ENCODE data around the gene ILDR1. TPM values are rescaled to one million over a fixed set of nuclear protein-coding genes. Genes with fewer than 3 reads are reported as not detected.

Gene ILDR1
- total and polyA plus RNA-seq, 4 donors = 0.28 TPM; not detected in 3

DNA sequence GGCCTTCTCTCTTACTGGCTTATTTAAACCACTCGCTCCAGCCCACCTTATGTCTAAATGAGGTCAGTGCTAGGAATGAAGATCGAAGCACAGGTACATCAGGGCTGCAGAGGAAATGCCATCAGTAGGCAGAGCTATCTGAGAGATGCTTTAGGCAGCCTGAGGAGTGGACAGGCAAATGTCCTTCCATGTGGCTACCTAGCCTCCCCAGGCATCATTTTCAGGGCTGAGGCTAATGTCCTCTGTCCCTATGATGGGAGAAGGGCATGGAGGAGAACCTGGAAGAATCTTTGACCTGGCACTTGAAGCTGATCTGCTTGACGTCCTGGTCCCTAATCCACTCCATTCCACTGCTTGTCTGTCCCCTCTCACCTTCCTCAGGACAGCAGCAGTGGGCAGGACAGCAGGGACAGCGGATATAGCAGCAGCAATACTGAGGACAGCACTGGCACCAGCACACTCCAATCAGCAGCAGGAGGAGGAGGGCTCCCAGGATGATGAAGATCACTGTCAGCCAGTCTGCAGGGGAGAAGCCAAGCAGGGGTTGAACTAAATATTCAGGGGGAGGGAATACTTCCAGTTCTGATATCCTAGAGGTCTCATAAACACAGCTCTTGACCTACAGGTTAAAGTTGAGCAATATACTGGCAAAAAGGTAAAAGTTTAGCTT lies 21.0 kb downstream of the ILDR1 start:
- no peaks in the 10 kb centered on the region for H3K4me1 ChIP-seq (ENCODE audit: control insufficient read depth in 1 of 2, insufficient read depth in 2 of 2, low read length in 2 of 2)
- 79 to 86% methylated on average over 4 of the region's 4 CpGs for WGBS, 2 donors
- no peaks in the 10 kb centered on the region for H3K9me3 ChIP-seq (ENCODE audit: control insufficient read depth, low read length)
- no peak overlapping the region for H3K27ac ChIP-seq (ENCODE audit: low read depth in 1 of 2, low read length in 2 of 2)
- no peak for DNase-seq
- H3K36me3 ChIP-seq (ENCODE audit: control insufficient read depth in 1 of 2, insufficient read depth in 2 of 2, low read length in 1 of 2) = no peaks in the 10 kb centered on the region
- H3K27me3 ChIP-seq (ENCODE audit: control insufficient read depth in 1 of 2, insufficient read depth in 2 of 2, low read length in 1 of 2) = no peaks in the 10 kb centered on the region
- H3K4me3 ChIP-seq (ENCODE audit: low read length in 2 of 2) = no peak overlapping the region
- intact Hi-C loops (cut with DNase I) = no loop called here
- no peak for ATAC-seq (ENCODE audit: low FRiP score)

DNA sequence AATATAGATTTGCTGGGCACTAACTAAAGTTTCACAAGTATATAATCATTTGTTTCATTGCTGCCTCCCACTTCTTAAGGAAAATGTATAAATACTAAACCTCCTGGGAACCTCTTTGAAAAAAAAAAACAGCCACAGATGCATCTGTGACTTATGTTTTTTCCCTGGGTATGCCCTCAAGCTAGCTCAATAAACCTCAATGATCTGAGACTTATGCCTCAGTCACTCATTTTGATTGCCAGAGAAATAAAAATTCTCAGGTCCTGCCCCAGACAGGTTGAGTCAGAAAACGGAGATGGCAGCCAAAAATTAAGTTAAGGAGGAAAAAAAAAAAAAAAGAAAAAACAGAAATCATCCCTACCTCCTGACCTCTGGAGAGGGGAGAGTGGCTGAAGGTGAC lies 22.1 kb downstream of the ILDR1 start:
- ATAC-seq (ENCODE audit: low FRiP score) = no peak
- intact Hi-C loops (cut with DNase I) = no loop called here
- Histone ChIP-seq H3K4me1 (ENCODE audit: control insufficient read depth in 1 of 2, insufficient read depth in 2 of 2, low read length in 2 of 2) (no peaks in the 10 kb centered on the region), H3K27ac (ENCODE audit: low read depth in 1 of 2, low read length in 2 of 2) (no peak overlapping the region), H3K36me3 (ENCODE audit: control insufficient read depth in 1 of 2, insufficient read depth in 2 of 2, low read length in 1 of 2) (no peaks in the 10 kb centered on the region), H3K9me3 (ENCODE audit: control insufficient read depth, low read length) (no peaks in the 10 kb centered on the region), H3K4me3 (ENCODE audit: low read length in 2 of 2) (no peak overlapping the region), H3K27me3 (ENCODE audit: control insufficient read depth in 1 of 2, insufficient read depth in 2 of 2, low read length in 1 of 2) (no peaks in the 10 kb centered on the region)
- 6 to 14% methylated on average over 1 of the region's 1 CpG for WGBS, 2 donors
- no peak for DNase-seq

DNA sequence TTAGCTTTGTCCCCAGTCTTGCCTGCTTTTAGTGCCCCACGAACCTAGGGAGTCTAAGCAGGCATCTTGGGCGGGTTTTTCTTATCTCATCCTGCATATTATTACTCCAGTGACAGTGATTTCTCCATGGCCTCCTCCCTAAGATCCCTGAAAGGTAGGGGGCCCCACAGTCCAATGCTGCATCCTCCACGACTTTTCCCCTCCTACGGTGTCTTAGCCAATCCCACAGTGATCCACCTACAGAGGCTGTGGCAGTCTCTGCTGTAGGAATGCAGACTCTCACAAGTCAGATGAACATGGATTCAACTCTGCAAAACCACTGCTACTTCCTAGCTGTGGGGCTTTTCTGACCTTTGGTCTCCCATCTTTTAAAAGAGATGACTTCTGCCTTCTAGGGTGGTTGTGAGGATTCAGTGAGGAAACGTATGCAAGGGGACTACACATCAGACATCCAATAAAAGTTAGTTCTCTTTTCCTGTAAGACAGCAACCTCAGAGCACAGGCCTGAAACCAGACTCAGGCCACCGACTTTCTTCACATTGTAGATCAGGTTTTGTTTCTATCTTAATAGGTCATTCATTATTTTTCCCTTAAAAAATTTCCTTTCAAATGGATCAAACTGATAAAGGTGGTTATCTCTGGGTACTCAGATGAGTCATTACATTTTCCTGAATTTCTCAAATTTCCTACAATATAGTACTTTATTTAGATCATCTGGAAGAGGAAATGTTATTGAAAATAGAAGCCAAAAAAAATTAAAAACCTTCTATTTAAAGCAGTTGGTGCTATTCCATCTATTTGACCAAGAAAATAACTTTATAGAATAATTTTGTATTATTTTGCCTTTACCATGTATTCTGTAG lies 23.2 kb downstream of the ILDR1 start:
- intact Hi-C loops (cut with DNase I) = no loop called here
- ATAC-seq (ENCODE audit: low FRiP score) (no peak), DNase-seq (no peak)
- no peaks in the 10 kb centered on the region for H3K4me1 ChIP-seq (ENCODE audit: control insufficient read depth in 1 of 2, insufficient read depth in 2 of 2, low read length in 2 of 2)
- H3K27ac ChIP-seq (ENCODE audit: low read depth in 1 of 2, low read length in 2 of 2) = no peak overlapping the region
- H3K9me3 ChIP-seq (ENCODE audit: control insufficient read depth, low read length) = no peaks in the 10 kb centered on the region
- no peaks in the 10 kb centered on the region for H3K36me3 ChIP-seq (ENCODE audit: control insufficient read depth in 1 of 2, insufficient read depth in 2 of 2, low read length in 1 of 2)
- 45 to 47% methylated on average over 6 of the region's 6 CpGs for WGBS, 2 donors
- no peak overlapping the region for H3K4me3 ChIP-seq (ENCODE audit: low read length in 2 of 2)
- no peaks in the 10 kb centered on the region for H3K27me3 ChIP-seq (ENCODE audit: control insufficient read depth in 1 of 2, insufficient read depth in 2 of 2, low read length in 1 of 2)

DNA sequence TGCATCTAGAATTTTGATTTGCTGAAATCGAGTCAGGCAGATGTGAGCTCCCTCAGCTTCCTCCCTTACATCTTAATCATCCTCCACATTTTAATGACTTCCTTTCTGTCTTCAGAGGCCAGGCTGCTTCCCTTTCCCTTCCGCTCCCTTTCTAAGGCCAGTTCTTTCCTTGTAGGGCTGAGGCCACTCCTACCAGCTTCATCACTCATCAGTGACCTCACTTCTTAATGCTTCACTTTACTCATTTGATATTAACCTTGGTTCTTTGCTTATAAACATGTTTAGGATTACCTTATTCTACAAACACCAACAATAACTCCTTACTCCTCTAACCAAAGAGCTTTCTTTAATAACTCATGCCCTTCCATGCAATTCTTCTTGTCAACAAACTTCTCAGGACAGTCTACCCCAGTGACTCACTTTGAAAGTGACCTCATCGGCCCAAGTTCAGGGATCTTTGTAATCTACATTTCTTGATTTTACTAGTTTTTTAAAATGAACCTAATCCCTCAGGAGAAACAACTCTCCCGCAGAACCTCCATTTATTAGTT lies 23.9 kb downstream of the ILDR1 start:
- Histone ChIP-seq H3K36me3 (ENCODE audit: control insufficient read depth in 1 of 2, insufficient read depth in 2 of 2, low read length in 1 of 2) (no peaks in the 10 kb centered on the region), H3K4me3 (ENCODE audit: low read length in 2 of 2) (no peak overlapping the region), H3K27me3 (ENCODE audit: control insufficient read depth in 1 of 2, insufficient read depth in 2 of 2, low read length in 1 of 2) (no peaks in the 10 kb centered on the region), H3K9me3 (ENCODE audit: control insufficient read depth, low read length) (no peaks in the 10 kb centered on the region), H3K27ac (ENCODE audit: low read depth in 1 of 2, low read length in 2 of 2) (no peak overlapping the region), H3K4me1 (ENCODE audit: control insufficient read depth in 1 of 2, insufficient read depth in 2 of 2, low read length in 2 of 2) (no peaks in the 10 kb centered on the region)
- intact Hi-C loops (cut with DNase I) = no loop called here
- ATAC-seq (ENCODE audit: low FRiP score) (no peak), DNase-seq (no peak)
- 77 to 83% methylated on average over 4 of the region's 4 CpGs for WGBS, 2 donors

DNA sequence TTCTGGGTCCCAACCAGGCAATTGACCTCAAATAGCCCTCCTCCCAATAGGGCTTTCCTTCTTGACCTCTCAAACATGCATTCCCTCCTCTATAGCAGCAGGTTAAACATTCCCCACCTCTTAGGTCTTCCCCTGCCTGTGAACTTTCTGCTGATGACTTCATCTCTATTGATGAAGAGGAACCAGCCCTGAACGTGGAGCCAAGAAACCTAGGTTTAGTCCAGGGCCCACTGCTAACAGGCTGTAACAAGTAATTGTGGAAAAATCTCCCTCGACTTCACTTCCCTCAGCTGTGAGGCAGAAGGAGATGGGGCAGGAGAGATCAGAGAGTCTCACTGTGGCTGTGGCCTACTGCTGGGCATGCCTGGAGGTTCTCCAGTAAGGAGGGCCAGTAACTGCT lies 24.7 kb downstream of the ILDR1 start:
- intact Hi-C loops (cut with DNase I) = no loop called here
- ATAC-seq (ENCODE audit: low FRiP score) = no peak
- WGBS, 2 donors = 94 to 96% methylated on average over 2 of the region's 2 CpGs
- Histone ChIP-seq H3K4me3 (ENCODE audit: low read length in 2 of 2) (no peak overlapping the region), H3K9me3 (ENCODE audit: control insufficient read depth, low read length) (no peaks in the 10 kb centered on the region), H3K36me3 (ENCODE audit: control insufficient read depth in 1 of 2, insufficient read depth in 2 of 2, low read length in 1 of 2) (no peaks in the 10 kb centered on the region), H3K27me3 (ENCODE audit: control insufficient read depth in 1 of 2, insufficient read depth in 2 of 2, low read length in 1 of 2) (no peaks in the 10 kb centered on the region), H3K27ac (ENCODE audit: low read depth in 1 of 2, low read length in 2 of 2) (no peak overlapping the region), H3K4me1 (ENCODE audit: control insufficient read depth in 1 of 2, insufficient read depth in 2 of 2, low read length in 2 of 2) (no peaks in the 10 kb centered on the region)
- DNase-seq = no peak

DNA sequence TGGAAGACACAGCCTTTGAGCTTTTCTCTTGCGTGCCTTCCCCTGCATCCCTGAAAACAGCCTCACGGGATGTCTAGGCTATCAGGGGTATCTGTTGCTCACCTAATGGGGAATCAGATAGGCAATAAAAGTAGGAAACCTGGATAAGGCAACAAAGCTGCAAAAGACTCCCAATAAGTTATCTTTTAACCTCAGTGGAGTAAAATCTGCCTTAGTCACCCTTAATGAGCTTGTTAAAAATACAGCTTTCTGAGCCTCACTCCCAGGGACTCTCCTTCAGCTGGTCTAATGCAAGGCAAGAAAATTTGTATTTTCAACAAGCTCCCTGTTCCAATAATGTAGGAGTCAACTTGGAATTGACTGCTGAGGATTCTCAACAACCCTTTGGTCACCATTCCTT lies 25.6 kb downstream of the ILDR1 start:
- 88 to 97% methylated on average over 2 of the region's 2 CpGs for WGBS, 2 donors

DNA sequence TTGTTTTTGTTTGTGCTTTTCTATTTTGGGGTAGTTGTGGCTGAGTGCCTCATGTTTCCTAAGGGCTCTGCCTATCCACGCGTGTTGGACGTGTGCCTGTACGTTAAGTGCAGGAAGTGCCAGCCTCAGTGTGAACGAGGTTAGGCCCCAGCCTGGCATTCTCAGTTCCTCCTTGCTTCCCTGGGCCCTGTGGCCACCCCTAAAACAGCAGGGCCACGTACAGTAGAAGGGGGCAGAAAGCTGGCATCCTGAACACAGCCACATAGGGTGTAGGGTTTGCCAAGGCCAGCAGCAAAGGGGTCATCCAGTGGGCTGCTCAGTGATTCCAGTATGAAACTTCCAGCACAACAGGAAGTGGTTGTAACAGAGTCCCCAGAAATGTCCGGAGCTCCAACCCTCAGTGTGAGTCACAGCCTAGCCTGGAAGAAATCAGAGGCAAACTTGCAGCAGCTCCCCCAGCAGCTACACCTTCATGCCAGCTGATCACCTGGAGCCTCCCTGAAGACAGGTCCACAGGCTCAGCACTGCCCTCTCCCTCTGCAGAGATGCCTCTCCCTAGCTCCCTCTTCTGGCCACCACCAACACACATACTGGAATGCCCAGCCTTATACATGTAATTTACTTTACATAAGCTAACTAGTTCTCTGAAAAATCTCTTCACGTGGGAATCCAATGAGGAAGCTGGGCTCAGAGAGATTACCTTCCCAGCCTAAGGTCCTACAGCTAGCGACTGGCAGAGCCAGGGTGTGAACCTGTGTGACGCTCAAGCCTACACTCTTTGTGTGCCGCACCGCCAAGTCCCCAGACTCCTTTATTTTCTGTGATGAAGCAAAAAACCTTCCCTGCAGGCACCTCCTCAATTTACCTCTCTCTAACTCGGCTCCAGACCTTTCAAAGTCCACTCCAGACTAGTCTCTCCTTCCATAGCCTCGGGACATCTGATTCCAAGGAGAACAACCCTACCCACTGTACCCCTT lies 26.6 kb downstream of the ILDR1 start:
- ATAC-seq (ENCODE audit: low FRiP score) = peak; percentile 20
- H3K36me3 ChIP-seq (ENCODE audit: control insufficient read depth in 1 of 2, insufficient read depth in 2 of 2, low read length in 1 of 2) = no peaks in the 10 kb centered on the region
- no peaks in the 10 kb centered on the region for H3K4me1 ChIP-seq (ENCODE audit: control insufficient read depth in 1 of 2, insufficient read depth in 2 of 2, low read length in 2 of 2)
- no peaks in the 10 kb centered on the region for H3K9me3 ChIP-seq (ENCODE audit: control insufficient read depth, low read length)
- no peaks in the 10 kb centered on the region for H3K27me3 ChIP-seq (ENCODE audit: control insufficient read depth in 1 of 2, insufficient read depth in 2 of 2, low read length in 1 of 2)
- H3K4me3 ChIP-seq (ENCODE audit: low read length in 2 of 2) = no peak overlapping the region
- intact Hi-C loops (cut with DNase I) = no loop called here
- no peak overlapping the region for H3K27ac ChIP-seq (ENCODE audit: low read depth in 1 of 2, low read length in 2 of 2)
- peak in 1 of 2 donors; percentile 86 for DNase-seq
- WGBS, 2 donors = 53 to 68% methylated on average over 14 of the region's 14 CpGs

More for the DNA sequence above, 25.6 kb downstream of the ILDR1 start:
- H3K27me3 ChIP-seq (ENCODE audit: control insufficient read depth in 1 of 2, insufficient read depth in 2 of 2, low read length in 1 of 2) = no peaks in the 10 kb centered on the region
- no peaks in the 10 kb centered on the region for H3K9me3 ChIP-seq (ENCODE audit: control insufficient read depth, low read length)
- no peak overlapping the region for H3K27ac ChIP-seq (ENCODE audit: low read depth in 1 of 2, low read length in 2 of 2)
- H3K36me3 ChIP-seq (ENCODE audit: control insufficient read depth in 1 of 2, insufficient read depth in 2 of 2, low read length in 1 of 2) = no peaks in the 10 kb centered on the region
- no peak overlapping the region for H3K4me3 ChIP-seq (ENCODE audit: low read length in 2 of 2)
- intact Hi-C loops (cut with DNase I) = no loop called here
- DNase-seq (no peak), ATAC-seq (ENCODE audit: low FRiP score) (no peak)
- no peaks in the 10 kb centered on the region for H3K4me1 ChIP-seq (ENCODE audit: control insufficient read depth in 1 of 2, insufficient read depth in 2 of 2, low read length in 2 of 2)

DNA sequence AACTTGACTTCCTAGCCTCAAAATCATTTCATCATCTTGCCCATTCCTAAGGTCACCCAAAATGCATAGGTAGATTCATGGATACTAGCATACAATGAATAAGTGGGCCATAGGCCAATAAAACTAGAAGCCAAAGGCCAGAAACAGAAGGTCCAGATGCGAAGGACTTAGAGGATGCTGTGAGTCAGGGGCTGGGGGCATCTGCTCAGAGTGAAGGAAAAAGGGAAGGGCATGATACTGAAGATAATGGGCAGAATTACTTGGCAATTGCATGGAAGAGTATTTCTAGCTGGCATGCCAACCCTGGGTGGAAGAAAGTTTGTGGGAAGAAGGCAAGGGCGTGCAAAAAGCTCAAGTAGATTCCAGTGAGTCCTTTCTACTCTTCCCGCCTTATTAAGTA lies 27.5 kb downstream of the ILDR1 start:
- ATAC-seq (ENCODE audit: low FRiP score) (no peak), DNase-seq (no peak)
- intact Hi-C loops (cut with DNase I) = no loop called here
- 81 to 92% methylated on average over 3 of the region's 3 CpGs for WGBS, 2 donors
- no peak overlapping the region for H3K4me3 ChIP-seq (ENCODE audit: low read length in 2 of 2)
- H3K27me3 ChIP-seq (ENCODE audit: control insufficient read depth in 1 of 2, insufficient read depth in 2 of 2, low read length in 1 of 2) = no peaks in the 10 kb centered on the region
- H3K9me3 ChIP-seq (ENCODE audit: control insufficient read depth, low read length) = no peaks in the 10 kb centered on the region
- H3K36me3 ChIP-seq (ENCODE audit: control insufficient read depth in 1 of 2, insufficient read depth in 2 of 2, low read length in 1 of 2) = no peaks in the 10 kb centered on the region
- no peak overlapping the region for H3K27ac ChIP-seq (ENCODE audit: low read depth in 1 of 2, low read length in 2 of 2)
- H3K4me1 ChIP-seq (ENCODE audit: control insufficient read depth in 1 of 2, insufficient read depth in 2 of 2, low read length in 2 of 2) = no peaks in the 10 kb centered on the region

All from aorta (tissue), 5 donors.